Measurements from ENCODE around the gene SPRR5. TPM values are rescaled to one million over a fixed set of nuclear protein-coding genes. Genes with fewer than 3 reads are reported as not detected.

The SPRR5 gene
- total and polyA plus RNA-seq, 2 donors (not counting 3 experiments of a cell fraction or from before 2014, with no cell fraction given) = not detected

DNA sequence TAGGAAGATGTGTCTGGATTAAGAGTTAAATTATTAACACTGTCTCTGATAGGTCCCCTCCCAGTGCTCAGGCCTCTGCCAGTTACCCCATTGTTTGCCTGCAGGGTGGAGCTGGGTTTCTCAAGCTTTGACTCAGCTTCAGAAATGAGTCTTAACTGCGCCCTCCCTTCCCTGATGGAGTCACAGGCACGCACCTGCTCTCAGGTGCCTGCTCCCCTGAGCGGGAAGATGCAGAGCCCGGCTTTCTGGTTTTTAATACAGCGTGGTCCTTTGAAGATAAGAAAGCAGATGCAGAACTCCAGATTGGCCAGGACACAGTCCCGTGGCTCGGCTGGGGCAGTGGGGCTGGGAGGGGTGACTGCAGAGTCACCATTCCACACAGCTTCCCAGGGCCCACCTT is 20.2 kb downstream of the SPRR5 start:
- no peak overlapping the region for H3K4me2 ChIP-seq (ENCODE audit: insufficient read depth, low read length)
- H3K27ac ChIP-seq (ENCODE audit: insufficient read depth, low read depth, low read length) = no peak overlapping the region
- CTCF ChIA-PET = no interaction called here
- no peaks in the 10 kb centered on the region for H3K27me3 ChIP-seq (ENCODE audit: control insufficient read depth in 2 of 2, insufficient read depth in 2 of 2, low read length in 2 of 2)
- H3K36me3 ChIP-seq (ENCODE audit: control insufficient read depth in 2 of 2, extremely low read depth in 1 of 2, insufficient read depth in 2 of 2, low read length in 2 of 2) = no peaks in the 10 kb centered on the region
- FAIRE-seq (no peak), DNase-seq (ENCODE audit: low read depth, low spot score) (no peak)
- no peak overlapping the region for H3K9ac ChIP-seq (replicated peaks; ENCODE audit: extremely low read depth, insufficient read depth, low read length)
- dilution Hi-C loops (cut with MboI; ENCODE audit: extremely low pct_ligation_motif_present, low sequenced_read_pairs) (no loop called here), intact Hi-C loops (cut with micrococcal nuclease) (no loop called here)
- no peaks in the 10 kb centered on the region for H3K79me2 ChIP-seq (ENCODE audit: control insufficient read depth, insufficient read depth, low read length)
- H3K4me1 ChIP-seq (ENCODE audit: control insufficient read depth, extremely low read depth, insufficient read depth, low read length) = no peaks in the 10 kb centered on the region
- no peaks in the 10 kb centered on the region for H4K20me1 ChIP-seq (replicated peaks; ENCODE audit: control insufficient read depth, extremely low read depth, insufficient read depth, low read length)
- POLR2A ChIA-PET = no interaction called here
- H3K9me3 ChIP-seq (replicated peaks; ENCODE audit: control insufficient read depth, insufficient read depth, low read length) = no peaks in the 10 kb centered on the region
- BruUV-seq (replicated peaks) = no TSS peak
- H3K9me1 ChIP-seq (replicated peaks; ENCODE audit: control insufficient read depth, extremely low read depth, insufficient read depth, low read length) = no peaks in the 10 kb centered on the region
- H3K4me3 ChIP-seq (replicated peaks in 1 of 3; ENCODE audit: insufficient read depth in 1 of 3, low read depth in 1 of 3, low read length in 3 of 3) = no peak overlapping the region
- no peak overlapping the region for H2AFZ ChIP-seq (ENCODE audit: low read depth, low read length)
- TF ChIP-seq FOS (IDR thresholded peaks at IDR 0.05; ENCODE audit: borderline replicate concordance, insufficient read depth, low read length) (no peak), CTCF (IDR thresholded peaks at IDR 0.05; ENCODE audit: extremely low read depth in 1 of 2, insufficient read depth in 1 of 2, low read depth in 1 of 2, low read length in 2 of 2) (no peak), GATA2 (IDR thresholded peaks at IDR 0.05; ENCODE audit: insufficient read depth, insufficient read length, low read depth, low read length) (no peak), JUN (IDR thresholded peaks at IDR 0.05; ENCODE audit: borderline replicate concordance, insufficient read depth, insufficient read length, low read depth) (no peak), POLR2A (IDR thresholded peaks at IDR 0.05; ENCODE audit: low read depth, low read length) (no peak), POLR2AphosphoS5 (IDR thresholded peaks at IDR 0.05; ENCODE audit: insufficient read depth, low read depth, low read length) (no peak), MYC (IDR thresholded peaks at IDR 0.05; ENCODE audit: low read depth, low read length) (no peak), EZH2 (IDR thresholded peaks at IDR 0.05; ENCODE audit: borderline replicate concordance, low read depth, low read length, severe bottlenecking) (no peak)
- TF ChIP-seq, protein P1, sequence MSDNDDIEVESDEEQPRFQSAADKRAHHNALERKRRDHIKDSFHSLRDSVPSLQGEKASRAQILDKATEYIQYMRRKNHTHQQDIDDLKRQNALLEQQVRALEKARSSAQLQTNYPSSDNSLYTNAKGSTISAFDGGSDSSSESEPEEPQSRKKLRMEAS (IDR thresholded peaks at IDR 0.05; ENCODE audit: insufficient read depth, insufficient read length) = no peak

All from endothelial cell of umbilical vein (primary cell).